HEK293T (cell line): ENCODE data around the gene SIK2.

Experiments used
- BHLHE40 ChIP-seq: fragments of 450-650 bp; IDR thresholded peaks from 2 replicates; pipeline ENCODE4 v1.6.1; 2016; ENCODE audit warnings: mild to moderate bottlenecking, moderate library complexity, borderline replicate concordance
- ELF4 ChIP-seq: fragments of 450-650 bp; IDR thresholded peaks from 2 replicates; pipeline ENCODE4 v1.6.1; 2017; ENCODE audit warnings: antibody characterized with exemption
- FOXM1 ChIP-seq: fragments of 450-650 bp; IDR thresholded peaks from 2 replicates; pipeline ENCODE4 v1.6.1; 2017; ENCODE audit warnings: mild to moderate bottlenecking, borderline replicate concordance
- HDGF ChIP-seq: fragments of 450-650 bp; IDR thresholded peaks from 2 replicates; pipeline ENCODE4 v1.6.1; 2017; ENCODE audit warnings: antibody characterized with exemption, borderline replicate concordance
- LEF1 ChIP-seq: fragments of 450-650 bp; IDR thresholded peaks from 2 replicates; pipeline ENCODE4 v1.6.1; 2017; ENCODE audit warnings: mild to moderate bottlenecking, borderline replicate concordance
- NFRKB ChIP-seq: fragments of 450-650 bp; IDR thresholded peaks from 2 replicates; pipeline ENCODE4 v1.6.1; 2016; ENCODE audit warnings: mild to moderate bottlenecking, moderate library complexity
- SP1 ChIP-seq: fragments of 450-650 bp; IDR thresholded peaks from 2 replicates; pipeline ENCODE4 v1.6.1; 2017
- SUZ12 ChIP-seq: fragments of 450-650 bp; IDR thresholded peaks from 2 replicates; pipeline ENCODE4 v1.6.1; 2016; ENCODE audit warnings: mild to moderate bottlenecking
- ZNF384 ChIP-seq: fragments of 450-650 bp; IDR thresholded peaks from 2 replicates; pipeline ENCODE4 v1.6.1; 2016

- no peak for TF ChIP-seq ELF4
- no peak for TF ChIP-seq SUZ12
- TF ChIP-seq BHLHE40 = no peak
- TF ChIP-seq FOXM1 = no peak
- TF ChIP-seq ZNF384 = no peak
- no peak for TF ChIP-seq LEF1
- TF ChIP-seq HDGF = no peak
- TF ChIP-seq SP1 = no peak
- TF ChIP-seq NFRKB = no peak
Measured at GRCh38 chr11:111777094-111778046, 175.1 kb downstream of the SIK2 start.
